ENCODE results near the gene SH3RF2. TPM values are rescaled to one million over a fixed set of nuclear protein-coding genes. Genes with fewer than 3 reads are reported as not detected.

Gene SH3RF2
- total RNA-seq, 1 donor from 2014 or later, result 3.0 TPM

GRCh38 chr5:146020100-146020499 is 83.7 kb downstream of the SH3RF2 start:
- intact Hi-C loops (cut with DNase I), result no loop called here

GRCh38 chr5:146024034-146024433 is 87.7 kb downstream of the SH3RF2 start:
- no peak for ATAC-seq
- intact Hi-C loops (cut with DNase I), result no loop called here
- DNase-seq (ENCODE audit: low spot score), result no peak

More at GRCh38 chr5:146020100-146020499, 83.7 kb downstream of the SH3RF2 start:
- DNase-seq (ENCODE audit: low spot score) (no peak), ATAC-seq (no peak)

GRCh38 chr5:146025114-146025680 is 88.8 kb downstream of the SH3RF2 start:
- DNase-seq (ENCODE audit: low spot score) (no peak), ATAC-seq (no peak)
- intact Hi-C loops (cut with DNase I), result no loop called here

- ATAC-seq, result no peak
- intact Hi-C loops (cut with DNase I), result no loop called here
- DNase-seq (ENCODE audit: low spot score), result no peak
Observed at GRCh38 chr5:146025681-146026080, 89.3 kb downstream of the SH3RF2 start.

GRCh38 chr5:146026307-146027010 is 90.1 kb downstream of the SH3RF2 start:
- no peak for ATAC-seq
- no peak for DNase-seq (ENCODE audit: low spot score)
- intact Hi-C loops (cut with DNase I), result no loop called here

- ATAC-seq (no peak), DNase-seq (ENCODE audit: low spot score) (no peak)
- intact Hi-C loops (cut with DNase I), result no loop called here
Observed at GRCh38 chr5:146027751-146028150, 91.4 kb downstream of the SH3RF2 start.

GRCh38 chr5:146032911-146033310 is 96.5 kb downstream of the SH3RF2 start:
- intact Hi-C loops (cut with DNase I), result no loop called here

GRCh38 chr5:146034127-146034526 is 97.7 kb downstream of the SH3RF2 start:
- intact Hi-C loops (cut with DNase I), result no loop called here
- no peak for ATAC-seq
- no peak for DNase-seq (ENCODE audit: low spot score)

More at GRCh38 chr5:146032911-146033310, 96.5 kb downstream of the SH3RF2 start:
- DNase-seq (ENCODE audit: low spot score) (no peak), ATAC-seq (no peak)

- intact Hi-C loops (cut with DNase I), result no loop called here
- ATAC-seq (no peak), DNase-seq (ENCODE audit: low spot score) (no peak)
Observed at GRCh38 chr5:146034605-146035004, 98.2 kb downstream of the SH3RF2 start.

- intact Hi-C loops (cut with DNase I), result no loop called here
- ATAC-seq (no peak), DNase-seq (ENCODE audit: low spot score) (no peak)
Observed at GRCh38 chr5:146039420-146039819, 103.0 kb downstream of the SH3RF2 start.

- DNase-seq (ENCODE audit: low spot score) (no peak), ATAC-seq (peak; percentile 69)
- intact Hi-C loops (cut with DNase I), result no loop called here
Observed at GRCh38 chr5:146040527-146040926, 104.1 kb downstream of the SH3RF2 start.

GRCh38 chr5:146041180-146041789 is 104.9 kb downstream of the SH3RF2 start:
- ATAC-seq, result peak; percentile 20
- intact Hi-C loops (cut with DNase I), result no loop called here
- no peak for DNase-seq (ENCODE audit: low spot score)

GRCh38 chr5:146042628-146043279 is 106.4 kb downstream of the SH3RF2 start:
- intact Hi-C loops (cut with DNase I), result no loop called here
- ATAC-seq, result no peak
- no peak for DNase-seq (ENCODE audit: low spot score)

- intact Hi-C loops (cut with DNase I), result no loop called here
- DNase-seq (ENCODE audit: low spot score), result no peak
Observed at GRCh38 chr5:146043722-146044121, 107.3 kb downstream of the SH3RF2 start.

GRCh38 chr5:146047396-146047795 is 111.0 kb downstream of the SH3RF2 start:
- intact Hi-C loops (cut with DNase I), result no loop called here

More at GRCh38 chr5:146043722-146044121, 107.3 kb downstream of the SH3RF2 start:
- ATAC-seq, result no peak

GRCh38 chr5:146048994-146049703 is 112.8 kb downstream of the SH3RF2 start:
- ATAC-seq (peak; percentile 75), DNase-seq (ENCODE audit: low spot score) (no peak)
- intact Hi-C loops (cut with DNase I), result no loop called here

More at GRCh38 chr5:146047396-146047795, 111.0 kb downstream of the SH3RF2 start:
- DNase-seq (ENCODE audit: low spot score) (no peak), ATAC-seq (no peak)

GRCh38 chr5:146049704-146050026 is 113.3 kb downstream of the SH3RF2 start:
- DNase-seq (ENCODE audit: low spot score), result no peak
- intact Hi-C loops (cut with DNase I), result no loop called here
- ATAC-seq, result peak; percentile 15

- ATAC-seq (no peak), DNase-seq (ENCODE audit: low spot score) (no peak)
- intact Hi-C loops (cut with DNase I), result no loop called here
Observed at GRCh38 chr5:146050086-146050485, 113.7 kb downstream of the SH3RF2 start.

GRCh38 chr5:146051678-146052077 is 115.3 kb downstream of the SH3RF2 start:
- intact Hi-C loops (cut with DNase I), result no loop called here
- DNase-seq (ENCODE audit: low spot score) (no peak), ATAC-seq (no peak)

All from sciatic nerve (tissue), 2 donors.